ENCODE measurements around the gene HOXC11. TPM values are rescaled to one million over a fixed set of nuclear protein-coding genes. Genes with fewer than 3 reads are reported as not detected.

Gene HOXC11
- total RNA-seq, 4 donors from 2014 or later: 3.1 to 3.7 (median 3.5) TPM

- H3K27ac ChIP-seq: peak overlapping the region; percentile 98
- peaks cover 69% of the 10 kb centered on the region for H3K4me1 ChIP-seq
- no peaks in the 10 kb centered on the region for H3K36me3 ChIP-seq
- peaks cover 78% of the 10 kb centered on the region for H3K27me3 ChIP-seq
- 33% methylated on average over 7 of the region's 7 CpGs for WGBS
- TF ChIP-seq POLR2A (IDR thresholded peaks at IDR 0.05) (no peak), CTCF (IDR thresholded peaks at IDR 0.05) (no peak), EP300 (IDR thresholded peaks at IDR 0.05) (no peak), POLR2AphosphoS5 (IDR thresholded peaks at IDR 0.05) (no peak)
- DNase-seq (ENCODE audit: low spot score in 2 of 2): no peak
- no peaks in the 10 kb centered on the region for H3K9me3 ChIP-seq
- peak overlapping the region; percentile 60 for H3K4me3 ChIP-seq
Observed at GRCh38 chr12:53980104-53980801, 7.3 kb downstream of the HOXC11 start.

GRCh38 chr12:53980802-53981496, 8.0 kb downstream of the HOXC11 start:
- Histone ChIP-seq H3K9me3 (no peaks in the 10 kb centered on the region), H3K36me3 (no peaks in the 10 kb centered on the region), H3K4me3 (peak overlapping the region; percentile 60), H3K27ac (peak overlapping the region; percentile 98), H3K27me3 (peaks cover 78% of the 10 kb centered on the region), H3K4me1 (peaks cover 71% of the 10 kb centered on the region)
- DNase-seq (ENCODE audit: low spot score in 2 of 2): no peak
- TF ChIP-seq CTCF (IDR thresholded peaks at IDR 0.05): no peak
- TF ChIP-seq POLR2AphosphoS5 (IDR thresholded peaks at IDR 0.05): no peak
- no peak for TF ChIP-seq EP300 (IDR thresholded peaks at IDR 0.05)
- TF ChIP-seq POLR2A (IDR thresholded peaks at IDR 0.05): no peak
- WGBS: 46% methylated on average over 15 of the region's 15 CpGs

GRCh38 chr12:53981634-53982565, 9.0 kb downstream of the HOXC11 start:
- H3K4me1 ChIP-seq: peaks cover 71% of the 10 kb centered on the region
- peak overlapping the region; percentile 60 for H3K4me3 ChIP-seq
- H3K36me3 ChIP-seq: no peaks in the 10 kb centered on the region
- TF ChIP-seq EP300 (IDR thresholded peaks at IDR 0.05) (no peak), POLR2AphosphoS5 (IDR thresholded peaks at IDR 0.05) (no peak)
- no peaks in the 10 kb centered on the region for H3K9me3 ChIP-seq
- peak in 1 of 2 donors; percentile 63 for DNase-seq (ENCODE audit: low spot score in 2 of 2)
- H3K27ac ChIP-seq: peak overlapping the region; percentile 98
- peaks cover 74% of the 10 kb centered on the region for H3K27me3 ChIP-seq
- 31% methylated on average over 27 of the region's 30 CpGs for WGBS

GRCh38 chr12:53982648-53983567, 10.0 kb downstream of the HOXC11 start:
- Histone ChIP-seq H3K27me3 (peaks cover 67% of the 10 kb centered on the region), H3K4me3 (peak overlapping the region; percentile 60), H3K36me3 (no peaks in the 10 kb centered on the region), H3K9me3 (no peaks in the 10 kb centered on the region), H3K4me1 (peaks cover 75% of the 10 kb centered on the region), H3K27ac (peak overlapping the region; percentile 98)
- no peak for DNase-seq (ENCODE audit: low spot score in 2 of 2)
- TF ChIP-seq POLR2A (IDR thresholded peaks at IDR 0.05): no peak
- TF ChIP-seq EP300 (IDR thresholded peaks at IDR 0.05): no peak
- no peak for TF ChIP-seq POLR2AphosphoS5 (IDR thresholded peaks at IDR 0.05)
- no peak for TF ChIP-seq CTCF (IDR thresholded peaks at IDR 0.05)
- 34% methylated on average over 25 of the region's 26 CpGs for WGBS

- Histone ChIP-seq H3K4me3 (peak overlapping the region; percentile 60), H3K36me3 (no peaks in the 10 kb centered on the region), H3K9me3 (no peaks in the 10 kb centered on the region), H3K27me3 (peaks cover 64% of the 10 kb centered on the region), H3K4me1 (peaks cover 75% of the 10 kb centered on the region), H3K27ac (peak overlapping the region; percentile 98)
- 36% methylated on average over 17 of the region's 17 CpGs for WGBS
- TF ChIP-seq POLR2AphosphoS5 (IDR thresholded peaks at IDR 0.05) (no peak), POLR2A (IDR thresholded peaks at IDR 0.05) (no peak), EP300 (IDR thresholded peaks at IDR 0.05) (no peak), CTCF (IDR thresholded peaks at IDR 0.05) (no peak)
- DNase-seq (ENCODE audit: low spot score in 2 of 2): no peak
Observed at GRCh38 chr12:53983568-53983949, 10.6 kb downstream of the HOXC11 start.
